GM21381 (cell line): ENCODE data around the gene FARS2.
"Not testable (repeated sequence)": the region's sequence is repeated elsewhere in the genome, so short reads cannot be mapped to it uniquely, and the experiment has no call there.

Source experiments
- ATAC-seq: cut with Tn5 transposase; IDR thresholded peaks from one replicate; pipeline ENCODE4 v1.9.1; 2021; ENCODE audit warnings: mild to moderate bottlenecking, moderate library complexity; ENCODE audit not compliant: unreplicated experiment

Gene FARS2

DNA sequence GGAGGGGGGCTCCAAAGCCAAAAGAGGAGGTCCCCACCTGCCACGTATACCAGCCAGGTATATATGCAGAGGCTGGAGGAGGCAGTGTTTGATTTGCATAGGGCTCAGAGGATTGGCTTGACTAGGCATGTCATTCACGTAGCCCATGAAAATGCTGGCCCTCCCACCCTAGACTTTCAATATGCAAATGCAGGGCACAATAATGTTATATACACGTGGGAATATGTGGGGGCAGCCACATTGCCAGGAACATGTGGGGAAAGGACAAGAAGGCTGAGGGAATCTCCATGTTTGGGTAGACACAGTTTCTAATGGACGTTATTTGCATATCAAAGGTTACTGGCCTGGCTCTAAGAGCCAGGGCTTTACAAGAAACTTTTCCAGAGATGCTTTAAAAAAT is 301.8 kb downstream of the FARS2 start:
- ATAC-seq, result no peak

DNA sequence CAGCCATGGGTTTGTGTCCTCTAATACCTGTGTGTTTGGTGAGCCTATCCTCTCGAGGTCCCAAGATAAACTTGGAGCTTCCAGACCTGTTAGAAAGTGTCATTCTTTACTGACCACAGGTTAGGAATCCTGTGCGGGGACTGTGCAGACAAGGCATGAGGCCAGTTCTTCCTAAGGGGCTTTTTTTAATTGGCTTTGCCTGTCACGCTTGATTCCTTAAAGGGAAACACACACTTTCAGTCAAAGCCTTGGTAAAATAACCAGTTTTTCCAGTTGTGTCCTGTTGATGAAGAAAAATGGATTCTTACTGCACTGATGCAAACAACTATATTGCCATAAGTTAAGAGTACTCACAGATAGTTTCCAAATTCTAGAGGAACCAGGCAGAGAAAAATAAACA is 303.4 kb downstream of the FARS2 start:
- ATAC-seq, result not testable (repeated sequence)

- no peak for ATAC-seq
Observed at GRCh38 chr6:5565971-5566370, 304.7 kb downstream of the FARS2 start.

- no peak for ATAC-seq
Observed at GRCh38 chr6:5566718-5567117, 305.4 kb downstream of the FARS2 start.

DNA sequence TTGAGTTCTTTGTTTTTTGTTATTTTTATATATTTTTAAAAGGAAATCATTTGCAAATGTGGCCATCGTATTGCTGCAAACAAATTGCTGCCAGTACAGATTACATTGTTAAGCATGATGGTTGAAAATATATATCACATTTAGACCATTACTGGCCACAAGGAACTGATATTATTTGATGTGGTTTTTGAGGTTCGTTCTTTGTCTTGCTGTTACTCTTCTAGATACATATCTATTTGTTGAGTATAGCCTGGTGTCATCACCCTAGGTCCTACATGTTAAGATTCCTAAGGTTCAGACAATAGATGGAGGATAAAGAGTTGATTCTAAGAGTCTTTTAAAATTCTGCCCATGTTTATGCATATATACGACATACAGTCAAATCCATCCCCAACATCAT is 306.0 kb downstream of the FARS2 start:
- no peak for ATAC-seq

DNA sequence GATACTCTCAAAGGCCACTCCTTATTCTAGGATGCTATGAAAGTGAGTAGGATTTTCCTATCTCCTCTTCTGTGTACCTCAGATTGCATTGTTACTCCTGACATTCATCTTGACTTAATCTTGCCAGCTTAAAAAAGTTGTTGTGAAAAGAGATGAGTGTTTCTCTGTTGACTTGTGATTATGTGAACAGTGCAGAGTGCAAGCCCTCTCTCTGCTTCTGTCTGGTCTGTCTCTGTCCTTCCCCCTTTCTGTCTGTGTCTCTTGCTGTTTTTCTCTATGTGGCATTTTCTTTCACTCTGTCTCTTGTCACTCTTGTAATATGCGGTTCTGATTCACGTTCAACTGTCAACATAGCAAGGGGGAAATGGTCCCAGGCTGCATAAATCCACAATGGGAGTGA is 306.6 kb downstream of the FARS2 start:
- no peak for ATAC-seq

DNA sequence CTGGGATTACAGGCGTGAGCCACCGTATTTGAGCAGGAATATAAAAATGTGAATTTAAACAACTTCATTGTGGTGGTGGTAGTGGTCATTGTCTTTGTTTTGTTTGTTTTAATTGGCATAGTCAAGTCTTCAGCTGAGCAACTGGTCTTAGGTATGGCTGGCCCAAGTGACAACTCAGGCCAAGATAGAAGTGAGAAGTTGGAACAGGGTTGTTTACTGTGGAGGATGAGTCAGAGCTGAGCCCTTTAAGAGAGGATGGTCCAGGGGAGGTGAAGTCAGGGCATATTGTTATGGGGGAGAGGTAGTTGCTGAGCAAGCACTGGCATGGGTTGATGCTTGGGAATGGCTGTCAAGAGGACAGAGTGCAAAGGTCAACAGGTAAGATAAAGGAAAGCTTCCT is 308.2 kb downstream of the FARS2 start:
- no peak for ATAC-seq

GRCh38 chr6:5570641-5571040 is 309.3 kb downstream of the FARS2 start:
- ATAC-seq, result no peak

GRCh38 chr6:5580736-5581581 is 319.6 kb downstream of the FARS2 start:
- no peak for ATAC-seq

DNA sequence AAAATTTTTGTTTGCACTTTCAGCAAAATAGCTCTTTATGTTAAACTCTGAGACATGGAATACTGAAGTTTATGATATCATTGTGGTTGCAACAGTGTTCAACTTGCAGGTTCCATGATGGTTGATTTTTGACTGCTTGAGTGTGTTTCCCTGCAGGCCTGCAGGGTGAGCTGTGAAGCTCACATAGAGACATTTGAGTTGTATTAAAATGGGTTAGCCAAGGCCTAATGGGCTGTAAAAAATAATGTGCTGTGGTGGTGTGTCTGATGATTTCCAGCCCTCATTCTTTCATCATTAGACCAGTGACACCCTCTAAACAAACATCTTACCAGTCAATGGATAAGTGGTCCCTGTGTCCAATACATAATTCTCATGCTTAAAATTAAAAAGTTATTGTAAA is 321.4 kb downstream of the FARS2 start:
- no peak for ATAC-seq

- no peak for ATAC-seq
Observed at GRCh38 chr6:5583528-5583927, 322.2 kb downstream of the FARS2 start.

DNA sequence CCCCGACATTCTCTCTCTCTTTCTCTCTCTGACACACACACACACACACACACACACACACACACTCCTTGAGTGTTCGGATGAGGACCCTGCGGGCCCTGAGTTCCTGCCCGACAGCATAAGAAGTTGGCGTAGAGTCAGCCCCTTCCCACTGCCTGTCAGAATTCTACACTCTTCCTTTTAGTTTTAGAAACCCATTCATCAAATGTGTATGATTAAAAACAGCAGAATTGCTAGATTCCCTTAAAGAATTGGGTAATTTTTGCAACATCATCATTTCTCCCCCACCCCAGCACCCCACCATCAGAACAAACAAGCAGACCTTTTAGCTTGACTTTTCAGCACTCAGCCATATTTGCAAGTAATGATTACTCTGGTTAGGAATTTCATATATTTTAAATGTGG is 322.8 kb downstream of the FARS2 start:
- no peak for ATAC-seq

DNA sequence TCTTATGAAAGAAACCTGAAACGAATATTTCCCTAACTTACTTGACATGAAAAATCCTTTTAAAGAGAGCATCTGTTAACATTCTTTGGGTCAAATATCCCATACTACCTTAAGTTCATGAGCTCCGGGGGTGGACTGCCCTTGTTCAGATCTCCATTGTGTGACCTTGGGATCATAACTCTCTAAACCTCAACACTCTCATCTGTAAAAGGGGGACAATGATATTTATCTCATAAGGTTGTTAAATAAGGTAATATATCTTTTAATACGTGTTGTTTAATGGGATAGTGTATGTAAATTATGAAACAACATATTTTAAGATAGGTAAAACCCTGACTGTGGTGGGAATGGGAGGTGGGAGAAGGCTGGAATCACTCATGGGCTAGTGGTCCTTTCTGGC is 326.3 kb downstream of the FARS2 start:
- no peak for ATAC-seq

- ATAC-seq, result no peak
Observed at GRCh38 chr6:5589422-5590141, 328.3 kb downstream of the FARS2 start.

DNA sequence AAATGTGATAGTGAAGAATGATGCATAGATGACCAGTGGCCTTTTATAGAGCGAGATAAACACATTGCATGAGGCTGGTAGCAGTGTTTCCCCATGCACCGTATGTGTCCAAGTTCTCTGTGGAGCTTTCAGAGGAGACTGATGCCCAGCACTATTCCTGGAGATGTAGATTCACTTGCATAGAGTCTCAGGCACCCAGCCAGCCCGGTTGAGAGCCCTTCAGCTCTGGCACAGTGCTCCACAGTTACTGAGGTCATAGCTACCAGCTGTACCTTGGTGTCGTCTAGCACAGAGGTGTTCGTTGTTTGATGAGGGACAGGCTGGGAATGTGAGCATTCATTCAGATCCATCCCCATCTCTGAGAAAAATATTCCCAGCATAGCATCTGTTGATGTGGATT is 328.9 kb downstream of the FARS2 start:
- no peak for ATAC-seq

- no peak for ATAC-seq
Observed at GRCh38 chr6:5592886-5593519, 331.7 kb downstream of the FARS2 start.

GRCh38 chr6:5595184-5595583 is 333.9 kb downstream of the FARS2 start:
- no peak for ATAC-seq

DNA sequence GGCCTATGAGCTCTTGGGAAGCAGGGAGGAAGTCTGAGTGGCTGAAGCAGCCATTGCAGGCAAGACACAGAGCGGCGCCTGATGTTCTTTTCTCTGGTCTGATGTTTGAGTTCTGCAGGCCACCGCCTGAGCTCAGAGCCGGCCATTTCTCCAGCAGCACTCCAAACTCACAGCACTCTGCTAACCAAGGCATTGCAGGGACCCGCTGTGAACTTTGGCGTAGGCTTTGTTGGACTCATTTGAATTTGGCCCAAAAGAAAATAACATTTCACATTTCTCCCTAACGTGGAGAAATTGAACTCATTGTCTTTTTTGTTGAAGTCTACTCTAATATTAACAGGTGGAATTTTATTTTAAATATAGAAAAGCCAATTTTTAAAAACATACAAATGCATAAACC is 336.1 kb downstream of the FARS2 start:
- ATAC-seq, result no peak

DNA sequence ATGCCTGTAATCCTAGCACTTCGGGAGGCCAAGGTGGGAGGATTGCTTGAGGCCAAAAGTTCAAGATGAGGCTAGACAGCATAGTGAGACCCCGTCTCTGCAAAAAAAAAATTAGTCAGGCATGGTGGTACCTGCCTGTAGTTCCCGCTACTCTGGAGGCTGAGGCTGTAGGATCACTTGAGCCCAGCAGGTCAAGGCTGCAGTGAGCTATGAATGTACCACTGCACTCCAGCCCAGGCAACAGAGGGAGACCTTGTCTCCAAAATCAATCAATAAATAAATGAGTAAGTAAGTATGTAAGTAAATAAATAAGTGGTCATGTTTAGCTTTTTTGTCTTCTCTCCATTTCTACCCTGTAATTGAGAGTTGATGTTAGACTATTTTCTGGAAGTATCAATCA is 336.8 kb downstream of the FARS2 start:
- ATAC-seq, result no peak

- no peak for ATAC-seq
Observed at GRCh38 chr6:5599127-5599526, 337.8 kb downstream of the FARS2 start.

- no peak for ATAC-seq
Observed at GRCh38 chr6:5605937-5606336, 344.6 kb downstream of the FARS2 start.

DNA sequence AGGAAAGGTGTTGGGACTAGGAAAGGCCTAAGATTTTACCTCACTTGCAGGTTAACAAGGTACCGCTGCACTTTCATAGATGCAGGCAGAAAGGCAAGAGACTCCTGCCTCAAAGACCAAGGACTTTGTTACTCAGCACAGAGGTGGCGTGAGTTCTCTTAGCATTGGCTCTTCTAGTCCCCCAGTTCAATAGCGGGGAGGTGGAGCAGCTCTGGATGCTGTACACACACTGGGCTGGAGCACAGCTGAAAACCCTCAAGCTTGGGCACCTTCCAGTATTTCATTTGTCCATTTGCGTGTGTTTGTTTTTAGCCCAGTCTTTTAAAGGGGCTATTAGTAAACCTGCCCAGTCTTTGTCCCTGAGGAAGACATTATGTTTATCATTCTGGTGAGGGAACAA is 345.2 kb downstream of the FARS2 start:
- ATAC-seq, result no peak
